ENCODE results near the gene DNAH11. TPM values are rescaled to one million over a fixed set of nuclear protein-coding genes. Genes with fewer than 3 reads are reported as not detected.

Gene DNAH11
- total and polyA plus RNA-seq, 2 of the 8 experiments (the other 6 are each of a cell fraction or from before 2014, with no cell fraction given): 1.8 to 4.9 TPM

DNA sequence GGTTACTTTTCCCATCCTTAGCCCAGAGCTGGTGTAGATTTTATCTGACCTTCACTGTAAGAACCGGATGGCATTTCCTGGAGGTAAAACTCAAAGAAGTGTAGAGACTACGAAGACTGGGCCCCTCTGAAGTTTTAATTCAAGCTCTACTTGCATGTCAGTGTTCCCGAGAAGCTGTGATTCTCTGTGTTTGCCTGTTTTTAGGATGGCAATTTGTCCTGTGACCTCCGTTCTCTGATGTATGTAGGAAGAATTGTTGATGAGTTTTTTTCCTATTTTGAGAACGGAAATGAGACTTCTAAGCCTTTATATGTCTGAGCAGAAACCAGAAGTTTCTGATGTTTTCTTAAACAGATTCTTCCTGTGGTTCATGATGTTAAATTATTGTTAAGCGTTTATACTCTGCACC is 308.7 kb downstream of the DNAH11 start:
- WGBS, 2 experiments (ENCODE audit: extremely low coverage in 1 of 2, insufficient coverage in 1 of 2, insufficient read length in 1 of 2, insufficient replicate concordance in 2 of 2, low coverage in 1 of 2, low lambda C conversion rate in 2 of 2, missing lambda C conversion rate in 1 of 2): 88% methylated on average over 6 of the region's 6 CpGs; no CpG with 5 or more reads in 1 of the 2 experiments
- FAIRE-seq (no peak), DNase-seq (ENCODE audit: low read depth in 1 of 2, low spot score in 2 of 2) (no peak)
- H4K91ac ChIP-seq (replicated peaks; ENCODE audit: insufficient read length, low read length): no peak overlapping the region
- H3K79me1 ChIP-seq (ENCODE audit: low read depth, low read length): no peaks in the 10 kb centered on the region
- H3K9ac ChIP-seq (replicated peaks in 1 of 4; ENCODE audit: extremely low read depth in 1 of 4, low read depth in 3 of 4, low read length in 3 of 4): no peak overlapping the region
- peak overlapping the region; percentile 23 for H3K14ac ChIP-seq (ENCODE audit: insufficient read length)
- no peak overlapping the region for H3K4me3 ChIP-seq (ENCODE audit: extremely low read depth in 1 of 4, insufficient read depth in 2 of 4, low read depth in 3 of 4, low read length in 4 of 4)
- no peaks in the 10 kb centered on the region for H3K9me3 ChIP-seq (ENCODE audit: insufficient read depth in 2 of 2, low read depth in 1 of 2, low read length in 1 of 2)
- no peak overlapping the region for H3K18ac ChIP-seq (ENCODE audit: extremely low read depth, low read length)
- H2BK5ac ChIP-seq (ENCODE audit: low read depth, low read length): no peak overlapping the region
- POLR2A ChIA-PET (ENCODE audit: partially characterized antibody): no interaction called here
- no peak overlapping the region for H2AFZ ChIP-seq (ENCODE audit: low read length)
- no peak overlapping the region for H2AK5ac ChIP-seq (ENCODE audit: low read depth, low read length)
- H3K4me2 ChIP-seq (ENCODE audit: insufficient read depth in 1 of 2, low read depth in 2 of 2, low read length in 2 of 2): no peak overlapping the region
- no peak overlapping the region for H3K23ac ChIP-seq (ENCODE audit: insufficient read length)
- TF ChIP-seq POLR2AphosphoS5 (IDR thresholded peaks at IDR 0.05; ENCODE audit: low read depth, low read length) (no peak), SIN3A (conservative IDR thresholded peaks at IDR 0.05 in 1 of 2, IDR thresholded peaks at IDR 0.05 in 1 of 2; ENCODE audit: low read depth in 1 of 2, low read length in 2 of 2) (no peak), EP300 (IDR thresholded peaks at IDR 0.05; ENCODE audit: borderline replicate concordance in 1 of 2, low read depth in 2 of 2, low read length in 2 of 2) (no peak), KDM4A (IDR thresholded peaks at IDR 0.05; ENCODE audit: low read depth, low read length, severe bottlenecking) (no peak), JUN (IDR thresholded peaks at IDR 0.05; ENCODE audit: low read depth, low read length) (no peak), BACH1 (IDR thresholded peaks at IDR 0.05; ENCODE audit: low read length) (no peak)
- TF ChIP-seq, protein P1, sequence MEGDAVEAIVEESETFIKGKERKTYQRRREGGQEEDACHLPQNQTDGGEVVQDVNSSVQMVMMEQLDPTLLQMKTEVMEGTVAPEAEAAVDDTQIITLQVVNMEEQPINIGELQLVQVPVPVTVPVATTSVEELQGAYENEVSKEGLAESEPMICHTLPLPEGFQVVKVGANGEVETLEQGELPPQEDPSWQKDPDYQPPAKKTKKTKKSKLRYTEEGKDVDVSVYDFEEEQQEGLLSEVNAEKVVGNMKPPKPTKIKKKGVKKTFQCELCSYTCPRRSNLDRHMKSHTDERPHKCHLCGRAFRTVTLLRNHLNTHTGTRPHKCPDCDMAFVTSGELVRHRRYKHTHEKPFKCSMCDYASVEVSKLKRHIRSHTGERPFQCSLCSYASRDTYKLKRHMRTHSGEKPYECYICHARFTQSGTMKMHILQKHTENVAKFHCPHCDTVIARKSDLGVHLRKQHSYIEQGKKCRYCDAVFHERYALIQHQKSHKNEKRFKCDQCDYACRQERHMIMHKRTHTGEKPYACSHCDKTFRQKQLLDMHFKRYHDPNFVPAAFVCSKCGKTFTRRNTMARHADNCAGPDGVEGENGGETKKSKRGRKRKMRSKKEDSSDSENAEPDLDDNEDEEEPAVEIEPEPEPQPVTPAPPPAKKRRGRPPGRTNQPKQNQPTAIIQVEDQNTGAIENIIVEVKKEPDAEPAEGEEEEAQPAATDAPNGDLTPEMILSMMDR (IDR thresholded peaks at IDR 0.05; ENCODE audit: control extremely low read depth in 1 of 3, insufficient read depth in 1 of 3, low read depth in 1 of 3, low read length in 3 of 3): no peak
- TF ChIP-seq, protein P2, sequence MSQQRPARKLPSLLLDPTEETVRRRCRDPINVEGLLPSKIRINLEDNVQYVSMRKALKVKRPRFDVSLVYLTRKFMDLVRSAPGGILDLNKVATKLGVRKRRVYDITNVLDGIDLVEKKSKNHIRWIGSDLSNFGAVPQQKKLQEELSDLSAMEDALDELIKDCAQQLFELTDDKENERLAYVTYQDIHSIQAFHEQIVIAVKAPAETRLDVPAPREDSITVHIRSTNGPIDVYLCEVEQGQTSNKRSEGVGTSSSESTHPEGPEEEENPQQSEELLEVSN (IDR thresholded peaks at IDR 0.05): no peak
- no peaks in the 10 kb centered on the region for H4K20me1 ChIP-seq (replicated peaks in 1 of 2; ENCODE audit: control insufficient read depth in 1 of 2, insufficient read depth in 2 of 2, low read length in 2 of 2)
- H3K23me2 ChIP-seq (ENCODE audit: low read depth, low read length): no peaks in the 10 kb centered on the region
- no peaks in the 10 kb centered on the region for H3K36me3 ChIP-seq (ENCODE audit: control insufficient read depth in 2 of 4, insufficient read depth in 4 of 4, low read length in 3 of 4)
- no peak overlapping the region for H4K5ac ChIP-seq (ENCODE audit: insufficient read length, low read depth, low read length)
- no peaks in the 10 kb centered on the region for H3K4me1 ChIP-seq (replicated peaks in 1 of 4; ENCODE audit: control insufficient read depth in 3 of 4, insufficient read depth in 4 of 4, low read length in 3 of 4)
- H2BK15ac ChIP-seq (ENCODE audit: low read length): no peak overlapping the region
- H2BK12ac ChIP-seq (ENCODE audit: low read depth, low read length): no peak overlapping the region
- H3K79me2 ChIP-seq (ENCODE audit: control insufficient read depth in 1 of 2, insufficient read depth in 2 of 2, low read length in 2 of 2): no peaks in the 10 kb centered on the region
- H4K8ac ChIP-seq (ENCODE audit: extremely low read depth, insufficient read depth, low read length): no peak overlapping the region
- no peak overlapping the region for H2BK20ac ChIP-seq (ENCODE audit: low read length)
- CTCF ChIA-PET (ENCODE audit: partially characterized antibody): no interaction called here
- H3K27me3 ChIP-seq (replicated peaks in 1 of 4; ENCODE audit: control insufficient read depth in 3 of 4, extremely low read depth in 1 of 4, insufficient read depth in 3 of 4, low read length in 3 of 4): no peaks in the 10 kb centered on the region
- no peak overlapping the region for H3K27ac ChIP-seq (ENCODE audit: low read depth, low read length)
- no peak overlapping the region for H3K56ac ChIP-seq (replicated peaks; ENCODE audit: insufficient read length, low read depth, low read length)
- H3K4ac ChIP-seq (replicated peaks; ENCODE audit: insufficient read length, low read depth, low read length): no peak overlapping the region
- no peak overlapping the region for H2BK120ac ChIP-seq (replicated peaks; ENCODE audit: low read depth, low read length)
